AG09309 (cell line): Measurements from ENCODE around the gene ZNF423.

Experiments
- DNase-seq: peaks from one replicate; pipeline ENCODE4 v3.0.0-alpha.2; 2010; ENCODE audit warnings: low read depth
- H3K4me3 ChIP-seq: 2 replicates; pipeline ENCODE4 v1.5.1; 2011; ENCODE audit warnings: mild to moderate bottlenecking, low read depth, low read length, moderate library complexity; ENCODE audit not compliant: control insufficient read depth
- TF ChIP-seq, protein P1 (sequence below): IDR thresholded peaks from 2 replicates; pipeline ENCODE4 v1.5.1; 2011; ENCODE audit warnings: mild to moderate bottlenecking, low read depth, low read length, inconsistent platforms; ENCODE audit not compliant: insufficient read depth, control insufficient read depth; ENCODE audit errors: missing control alignments

ZNF423 gene

DNA sequence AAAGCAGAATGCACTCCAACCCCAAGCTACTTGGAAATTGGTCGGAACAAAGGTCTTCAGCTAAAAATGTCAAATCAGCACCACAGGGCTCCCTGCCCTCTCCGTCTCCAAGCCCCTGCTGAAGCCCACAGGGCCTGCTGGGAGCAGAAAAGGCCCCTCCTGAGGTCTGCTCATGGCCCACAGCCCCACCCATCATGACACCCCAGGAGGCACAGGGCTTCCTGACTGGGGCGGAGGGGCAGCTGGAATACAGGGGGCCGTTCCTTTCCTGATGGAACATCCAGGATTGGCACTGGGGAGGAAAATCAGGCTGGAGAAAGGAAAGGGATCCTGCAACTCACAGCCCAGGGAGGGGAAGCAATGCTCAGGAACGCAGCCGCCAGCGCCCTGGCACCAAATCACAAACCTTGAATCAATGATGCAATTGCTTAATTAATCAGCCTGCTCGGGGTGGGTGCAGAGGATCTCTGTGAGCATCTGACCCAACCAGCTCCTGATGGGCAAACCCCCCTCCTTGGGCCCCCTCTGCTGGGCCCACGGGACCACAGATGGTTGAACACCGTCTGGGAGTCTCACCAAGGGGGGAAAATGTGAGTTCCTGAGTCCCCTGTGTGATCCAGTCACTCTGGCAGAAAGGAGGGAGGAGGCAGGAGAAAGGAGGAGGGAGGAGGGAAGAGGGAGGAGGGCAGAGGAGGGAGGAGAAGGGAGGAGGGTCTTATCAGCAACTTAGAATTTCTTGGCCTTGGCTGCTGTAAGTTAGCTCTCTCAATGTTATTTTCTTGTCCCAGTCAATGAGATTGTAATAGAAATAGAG lies 155.5 kb downstream of the ZNF423 start:
- no peak overlapping the region for H3K4me3 ChIP-seq
- TF ChIP-seq, protein P1, sequence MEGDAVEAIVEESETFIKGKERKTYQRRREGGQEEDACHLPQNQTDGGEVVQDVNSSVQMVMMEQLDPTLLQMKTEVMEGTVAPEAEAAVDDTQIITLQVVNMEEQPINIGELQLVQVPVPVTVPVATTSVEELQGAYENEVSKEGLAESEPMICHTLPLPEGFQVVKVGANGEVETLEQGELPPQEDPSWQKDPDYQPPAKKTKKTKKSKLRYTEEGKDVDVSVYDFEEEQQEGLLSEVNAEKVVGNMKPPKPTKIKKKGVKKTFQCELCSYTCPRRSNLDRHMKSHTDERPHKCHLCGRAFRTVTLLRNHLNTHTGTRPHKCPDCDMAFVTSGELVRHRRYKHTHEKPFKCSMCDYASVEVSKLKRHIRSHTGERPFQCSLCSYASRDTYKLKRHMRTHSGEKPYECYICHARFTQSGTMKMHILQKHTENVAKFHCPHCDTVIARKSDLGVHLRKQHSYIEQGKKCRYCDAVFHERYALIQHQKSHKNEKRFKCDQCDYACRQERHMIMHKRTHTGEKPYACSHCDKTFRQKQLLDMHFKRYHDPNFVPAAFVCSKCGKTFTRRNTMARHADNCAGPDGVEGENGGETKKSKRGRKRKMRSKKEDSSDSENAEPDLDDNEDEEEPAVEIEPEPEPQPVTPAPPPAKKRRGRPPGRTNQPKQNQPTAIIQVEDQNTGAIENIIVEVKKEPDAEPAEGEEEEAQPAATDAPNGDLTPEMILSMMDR, result no peak
- no peak for DNase-seq

DNA sequence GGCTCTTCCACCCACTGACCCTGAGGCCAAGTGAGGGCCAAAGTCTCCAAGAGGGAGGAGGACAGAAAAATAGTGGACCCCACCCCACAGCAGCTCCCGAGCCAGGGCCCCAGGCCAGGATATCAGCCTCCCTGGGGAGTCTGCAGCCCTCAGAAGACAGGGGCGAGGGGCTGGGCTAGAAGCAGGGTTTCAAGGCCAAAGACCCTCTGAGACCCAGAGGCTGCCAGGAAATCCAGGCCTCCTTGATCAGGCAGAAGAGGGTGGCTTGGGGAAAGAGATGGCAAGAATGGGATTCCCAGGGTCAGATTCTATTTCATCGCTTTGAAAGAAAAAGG lies 156.1 kb downstream of the ZNF423 start:
- H3K4me3 ChIP-seq, result no peak overlapping the region
- TF ChIP-seq, protein P1, result no peak

DNA sequence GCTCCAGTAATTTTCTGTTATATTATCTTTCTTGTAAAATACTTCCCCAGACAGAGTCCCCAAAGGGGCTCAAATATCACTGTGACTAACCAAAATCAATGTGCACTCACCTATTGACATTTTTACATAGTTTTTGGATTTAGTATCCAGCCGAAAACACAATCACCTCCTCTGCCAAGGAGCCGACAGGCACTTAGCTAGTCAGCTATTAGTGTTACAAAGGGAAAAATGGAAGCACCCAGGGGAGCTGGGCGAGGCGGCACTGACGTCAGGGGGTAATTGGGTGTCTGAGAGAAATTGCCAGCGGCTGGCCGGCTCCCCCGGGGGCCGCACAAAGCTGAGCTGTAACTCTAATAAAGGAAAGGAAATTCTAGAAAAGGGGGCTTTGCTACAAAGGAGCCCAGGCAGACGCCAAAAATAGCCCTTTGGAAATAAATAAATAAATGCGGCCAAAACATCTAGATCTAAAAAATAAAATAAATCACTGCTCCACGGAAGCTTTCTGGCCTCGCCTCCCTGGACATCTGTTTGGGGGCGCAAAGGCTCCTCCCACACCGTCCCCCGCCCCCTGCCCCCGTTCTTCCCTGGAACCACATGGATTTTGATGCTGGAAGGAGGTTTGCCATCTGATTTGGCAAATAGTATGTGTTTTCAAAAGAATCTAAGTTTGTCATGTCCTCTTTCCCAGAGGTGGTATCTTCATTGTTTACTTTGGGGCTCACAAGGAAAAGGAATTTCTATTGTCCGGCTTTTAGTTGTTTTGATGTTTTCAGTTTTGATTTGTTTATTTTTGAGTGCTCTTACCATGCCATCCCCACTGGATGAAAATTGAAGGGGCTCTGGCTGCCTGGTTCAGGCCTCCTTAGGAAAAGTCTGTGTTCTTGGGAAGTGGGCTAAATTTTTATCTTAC lies 156.7 kb downstream of the ZNF423 start:
- DNase-seq, result no peak
- no peak overlapping the region for H3K4me3 ChIP-seq
- TF ChIP-seq, protein P1, result no peak

More for the DNA sequence above, 156.1 kb downstream of the ZNF423 start:
- DNase-seq, result no peak

DNA sequence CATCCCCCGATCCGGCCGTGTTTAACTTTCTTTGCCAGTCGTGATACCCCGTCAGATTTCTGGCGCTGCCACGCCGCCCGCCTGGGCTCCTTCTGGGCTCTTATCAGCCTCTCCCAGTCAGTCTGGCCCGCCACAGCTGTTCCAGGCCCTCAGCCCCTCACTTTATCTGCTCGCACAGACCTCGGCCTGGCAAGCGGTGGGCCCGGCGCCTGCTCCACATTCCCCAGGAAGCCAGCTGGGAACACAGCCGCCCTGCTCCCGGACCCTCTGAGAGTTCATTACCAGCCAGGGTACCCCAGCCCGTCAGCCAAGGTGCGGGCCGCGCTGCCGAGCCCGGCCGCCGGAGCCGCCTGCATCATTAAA lies 157.5 kb downstream of the ZNF423 start:
- no peak for DNase-seq
- H3K4me3 ChIP-seq, result no peak overlapping the region
- TF ChIP-seq, protein P1, result no peak

DNA sequence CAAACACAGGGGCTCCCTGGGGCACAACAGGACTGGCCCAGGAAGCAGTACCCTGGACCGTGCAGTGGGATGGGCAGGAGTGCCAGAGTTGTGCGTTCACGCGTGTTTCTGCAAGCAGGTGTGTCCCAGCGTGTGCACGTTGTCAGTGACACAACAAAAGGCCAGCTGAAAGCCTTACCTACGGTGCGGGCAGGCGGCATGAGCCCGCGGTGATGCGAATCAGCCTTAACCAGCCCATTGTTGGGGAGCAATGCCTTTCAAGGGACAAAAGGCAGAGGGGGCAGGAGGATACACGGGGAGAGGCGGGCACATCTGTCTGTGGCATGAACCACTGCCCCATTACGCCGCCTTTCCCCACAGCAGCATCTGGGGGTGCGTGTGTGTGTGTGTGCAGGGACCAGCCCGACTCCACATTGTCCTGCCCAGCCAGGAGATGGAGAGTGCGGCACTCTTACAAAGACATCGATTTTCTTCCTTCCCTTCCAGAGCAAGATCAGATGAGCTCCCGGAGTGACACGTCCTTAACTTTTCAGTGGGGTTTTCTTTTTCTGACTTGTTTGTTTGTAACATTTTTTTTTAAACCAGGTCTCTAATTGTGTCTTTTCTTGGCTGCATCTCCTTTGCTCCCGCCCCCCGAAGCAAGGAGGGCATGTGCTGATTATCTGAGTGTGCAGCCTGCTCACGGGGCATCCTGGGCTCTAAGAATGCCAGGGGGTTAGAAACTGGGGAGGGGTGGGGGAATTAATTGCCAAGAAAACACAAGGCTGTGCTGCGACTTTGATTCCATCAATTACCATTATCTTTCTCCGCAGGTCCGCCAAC lies 158.1 kb downstream of the ZNF423 start:
- TF ChIP-seq, protein P1, result no peak
- no peak overlapping the region for H3K4me3 ChIP-seq
- DNase-seq, result no peak

DNA sequence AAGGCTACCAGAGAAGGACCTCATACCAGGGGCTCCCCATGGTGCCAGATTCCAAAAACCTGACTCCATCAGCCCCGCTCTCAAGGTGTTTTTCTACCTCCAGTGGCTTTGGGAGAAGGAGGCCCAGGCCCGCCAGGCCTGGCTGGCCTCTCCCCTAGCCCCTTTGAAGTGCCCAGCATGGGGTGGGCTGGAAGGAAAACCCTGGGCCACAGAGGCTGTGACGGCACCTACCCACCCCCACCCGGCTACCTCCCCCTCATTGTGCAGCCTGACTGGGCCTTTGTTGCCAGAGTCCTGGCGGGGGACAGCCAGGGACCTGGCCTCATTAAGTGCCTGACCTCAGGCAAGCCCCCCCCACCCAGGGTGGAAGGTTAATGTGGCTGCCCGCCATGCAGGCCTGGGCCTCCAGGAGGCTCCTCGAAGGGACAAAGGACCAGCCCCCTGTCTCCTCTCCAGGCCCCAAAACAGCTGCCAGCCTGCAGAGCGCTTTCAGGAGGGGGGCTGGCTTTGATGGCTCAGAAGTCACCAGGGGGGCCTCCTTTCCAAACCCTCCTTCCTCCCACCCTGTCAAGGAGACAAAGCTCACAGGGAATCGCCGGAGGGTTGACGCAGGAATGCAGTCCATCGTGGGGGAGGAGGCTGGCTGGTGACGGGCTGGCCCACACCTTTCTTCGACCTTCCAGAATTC lies 159.4 kb downstream of the ZNF423 start:
- no peak overlapping the region for H3K4me3 ChIP-seq
- no peak for DNase-seq
- TF ChIP-seq, protein P1, result no peak
